ENCODE data around the gene ETFBKMT. TPM values are rescaled to one million over a fixed set of nuclear protein-coding genes. Genes with fewer than 3 reads are reported as not detected.
A peak's percentile ranks its signal among the peaks of the same experiment; 100 is the strongest.

Gene ETFBKMT, protein sequence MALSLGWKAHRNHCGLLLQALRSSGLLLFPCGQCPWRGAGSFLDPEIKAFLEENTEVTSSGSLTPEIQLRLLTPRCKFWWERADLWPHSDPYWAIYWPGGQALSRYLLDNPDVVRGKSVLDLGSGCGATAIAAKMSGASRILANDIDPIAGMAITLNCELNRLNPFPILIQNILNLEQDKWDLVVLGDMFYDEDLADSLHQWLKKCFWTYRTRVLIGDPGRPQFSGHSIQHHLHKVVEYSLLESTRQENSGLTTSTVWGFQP
- 0.62 and 0.69 TPM in 2 replicates for total RNA-seq

DNA sequence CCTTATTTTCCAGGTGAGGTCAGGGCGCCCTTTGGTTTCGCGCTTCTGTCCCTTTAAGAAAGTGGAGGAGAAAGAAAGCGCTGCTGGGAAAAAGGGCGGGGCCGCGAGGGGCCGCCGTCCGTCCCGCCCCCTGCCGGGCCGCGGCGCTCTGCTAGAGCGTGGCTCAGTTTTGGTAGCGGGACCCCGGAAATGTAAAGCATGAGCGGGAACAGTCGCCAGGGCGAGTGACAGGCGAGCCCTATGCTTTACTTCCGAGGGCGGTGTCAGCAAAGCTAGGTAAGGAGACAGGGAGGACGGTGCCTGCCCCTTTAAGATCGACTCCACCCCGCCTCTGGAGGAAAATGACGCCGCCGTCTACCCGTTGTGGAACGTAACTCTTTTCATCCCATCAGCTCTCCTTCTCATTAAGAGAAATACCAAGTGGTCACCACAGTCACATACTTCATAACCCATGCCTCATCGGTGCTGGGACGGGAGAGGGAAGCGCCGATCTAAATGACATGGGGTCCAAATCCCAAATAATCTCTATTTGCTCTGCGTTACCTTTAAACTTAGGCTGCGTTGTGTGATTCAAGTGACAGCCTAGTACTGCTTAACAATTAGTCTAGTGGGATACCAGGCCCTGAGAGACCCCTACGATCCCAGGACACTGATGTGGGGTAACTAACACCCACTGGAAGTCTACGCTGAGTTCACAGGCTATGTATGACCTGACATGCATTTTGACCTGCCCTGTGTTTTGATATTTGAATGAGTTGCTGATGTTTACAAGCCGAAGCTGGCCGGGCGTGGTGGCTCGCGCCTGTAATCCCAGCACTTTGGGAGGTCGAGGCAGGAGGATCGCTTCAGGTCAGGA lies at the start of gene ETFBKMT:
ETFBKMT (plus strand) TSS at position 602 of the 856 bp plus-strand sequence. CDS start 2,266 bp downstream, outside the sequence.
- peak; percentile 95 for DNase-seq (ENCODE audit: low spot score)
- Mint-ChIP-seq H3K27ac (peak within 1 kb of the TSS; percentile 97), H3K4me1 (ENCODE audit: low read depth) (peaks cover 11% of the 10 kb centered on the region), H3K36me3 (ENCODE audit: low read depth) (no peaks in the 10 kb centered on the region), H3K9me3 (no peaks in the 10 kb centered on the region), H3K4me3 (peak within 1 kb of the TSS; percentile 94), H3K27me3 (ENCODE audit: insufficient read depth) (no peaks in the 10 kb centered on the region)
- intact Hi-C loops (cut with micrococcal nuclease) = loop anchor here (1.0 to 10.0 kb wide), 12 partner anchors 70 to 1096 kb away; partner anchors contain the start of genes AMN1, BICD1, DDX11 and DNM1L

DNA sequence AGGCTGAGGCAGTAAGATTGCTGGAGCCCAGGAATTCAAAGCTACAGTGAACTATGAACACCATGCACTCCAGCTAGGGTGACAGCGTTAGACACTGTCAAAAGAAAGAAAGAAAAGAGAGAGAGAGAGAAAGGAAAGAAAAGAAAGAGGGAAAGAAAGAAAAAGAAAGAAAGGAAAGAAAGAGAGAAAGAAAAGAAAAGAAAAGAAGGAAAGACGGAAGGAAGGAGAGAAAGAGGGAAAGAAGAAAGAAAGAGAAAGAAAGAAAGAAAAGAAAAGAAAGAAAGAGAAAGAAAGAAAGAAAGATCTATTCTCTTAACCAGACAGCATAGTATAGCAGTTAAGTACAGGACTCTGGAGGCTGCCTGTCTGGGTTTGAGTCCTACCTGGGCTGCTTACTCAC lies 46.7 kb upstream of the ETFBKMT start:
- peaks cover 5% of the 10 kb centered on the region for H3K9me3 Mint-ChIP-seq
- no peaks in the 10 kb centered on the region for H3K4me1 Mint-ChIP-seq (ENCODE audit: low read depth)
- no peaks in the 10 kb centered on the region for H3K36me3 Mint-ChIP-seq (ENCODE audit: low read depth)
- no peak overlapping the region for H3K4me3 Mint-ChIP-seq
- no peak for DNase-seq (ENCODE audit: low spot score)
- H3K27ac Mint-ChIP-seq = no peak overlapping the region
- intact Hi-C loops (cut with micrococcal nuclease) = no loop called here
- peaks cover 3% of the 10 kb centered on the region for H3K27me3 Mint-ChIP-seq (ENCODE audit: insufficient read depth)

DNA sequence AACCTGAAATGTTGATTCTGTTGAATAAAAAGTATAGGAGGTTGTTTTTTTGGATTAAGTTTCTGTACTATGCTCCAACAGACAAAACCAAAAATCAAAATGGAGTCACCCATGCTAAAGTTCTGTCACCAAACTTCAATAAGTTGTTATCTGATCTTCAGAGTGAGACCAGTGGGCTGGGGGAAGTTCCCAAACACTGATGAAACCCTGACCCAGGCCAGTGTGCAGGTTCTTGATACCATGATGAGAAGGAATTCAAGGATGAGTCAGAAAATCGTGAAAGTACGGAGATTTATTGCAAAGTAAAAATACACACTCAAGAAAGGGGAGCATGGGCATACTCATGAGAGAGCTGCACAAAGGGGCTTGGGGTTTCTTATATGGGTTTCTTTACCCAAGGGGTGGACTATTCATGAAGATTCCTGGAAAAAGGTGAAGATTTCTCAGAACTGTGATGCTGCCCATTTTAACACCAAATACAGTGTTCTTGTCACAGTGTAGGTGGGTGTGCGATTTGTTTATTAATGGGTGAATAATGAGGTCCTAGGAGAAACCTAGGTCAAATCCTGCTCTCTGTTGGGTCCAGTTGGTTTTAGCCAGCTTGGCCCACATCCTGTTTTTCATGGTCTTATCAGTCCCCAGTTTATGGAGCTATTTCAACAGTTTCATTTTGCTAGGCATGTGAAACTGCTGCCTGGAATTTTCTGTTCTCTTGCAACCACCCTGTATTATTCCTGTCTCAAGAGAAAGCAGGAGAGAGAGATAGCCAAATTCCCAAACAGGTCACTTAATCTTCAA lies 41.1 kb upstream of the ETFBKMT start:
- Mint-ChIP-seq H3K9me3 (no peaks in the 10 kb centered on the region), H3K27ac (no peak overlapping the region), H3K27me3 (ENCODE audit: insufficient read depth) (peaks cover 6% of the 10 kb centered on the region), H3K4me3 (no peak overlapping the region), H3K4me1 (ENCODE audit: low read depth) (no peaks in the 10 kb centered on the region), H3K36me3 (ENCODE audit: low read depth) (no peaks in the 10 kb centered on the region)
- intact Hi-C loops (cut with micrococcal nuclease) = no loop called here
- DNase-seq (ENCODE audit: low spot score) = no peak

DNA sequence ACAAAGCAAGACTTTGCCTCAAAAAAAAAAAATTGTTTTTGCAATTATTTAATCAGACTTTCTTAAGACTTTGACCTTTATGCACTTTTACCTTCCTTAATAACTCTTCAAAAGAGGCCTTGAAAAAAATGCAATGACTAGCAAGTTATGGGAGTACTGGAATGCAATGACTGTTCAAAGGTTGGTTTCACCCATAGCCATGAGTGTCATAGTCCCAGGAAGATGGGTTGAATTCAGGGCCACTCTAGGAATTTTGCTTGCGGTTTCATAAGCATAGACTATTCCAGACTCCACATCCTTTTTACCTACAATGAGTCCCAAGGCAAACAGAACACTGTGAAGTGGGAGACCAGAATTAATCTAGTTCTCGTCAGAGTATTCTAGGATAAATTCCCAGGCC lies 39.2 kb upstream of the ETFBKMT start:
- DNase-seq (ENCODE audit: low spot score) = no peak
- no peaks in the 10 kb centered on the region for H3K4me1 Mint-ChIP-seq (ENCODE audit: low read depth)
- no peak overlapping the region for H3K27ac Mint-ChIP-seq
- H3K9me3 Mint-ChIP-seq = no peaks in the 10 kb centered on the region
- H3K36me3 Mint-ChIP-seq (ENCODE audit: low read depth) = no peaks in the 10 kb centered on the region
- intact Hi-C loops (cut with micrococcal nuclease) = no loop called here
- no peak overlapping the region for H3K4me3 Mint-ChIP-seq
- H3K27me3 Mint-ChIP-seq (ENCODE audit: insufficient read depth) = peaks cover 7% of the 10 kb centered on the region

DNA sequence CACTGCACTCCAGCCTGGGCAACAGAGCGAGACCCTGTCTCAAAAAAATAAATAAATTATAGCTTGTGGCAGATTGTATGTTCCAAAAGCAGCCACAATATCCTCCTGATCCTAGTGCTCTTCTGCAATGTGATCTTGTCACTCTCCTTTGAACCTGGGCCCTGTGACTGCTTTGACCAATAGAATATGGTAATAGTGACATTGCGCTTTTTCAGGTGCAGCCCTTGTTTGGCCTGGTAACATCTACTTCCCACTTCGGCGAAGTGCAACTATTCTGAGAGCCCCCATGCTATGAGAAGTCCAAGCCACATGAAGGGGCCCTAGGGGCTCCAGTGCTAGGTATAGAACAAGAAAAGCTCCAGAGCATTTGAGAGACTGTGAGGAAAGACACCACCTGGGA lies 37.5 kb upstream of the ETFBKMT start:
- Mint-ChIP-seq H3K4me3 (no peak overlapping the region), H3K27me3 (ENCODE audit: insufficient read depth) (peaks cover 7% of the 10 kb centered on the region), H3K4me1 (ENCODE audit: low read depth) (no peaks in the 10 kb centered on the region), H3K27ac (no peak overlapping the region), H3K36me3 (ENCODE audit: low read depth) (no peaks in the 10 kb centered on the region), H3K9me3 (no peaks in the 10 kb centered on the region)
- intact Hi-C loops (cut with micrococcal nuclease) = no loop called here
- DNase-seq (ENCODE audit: low spot score) = no peak

DNA sequence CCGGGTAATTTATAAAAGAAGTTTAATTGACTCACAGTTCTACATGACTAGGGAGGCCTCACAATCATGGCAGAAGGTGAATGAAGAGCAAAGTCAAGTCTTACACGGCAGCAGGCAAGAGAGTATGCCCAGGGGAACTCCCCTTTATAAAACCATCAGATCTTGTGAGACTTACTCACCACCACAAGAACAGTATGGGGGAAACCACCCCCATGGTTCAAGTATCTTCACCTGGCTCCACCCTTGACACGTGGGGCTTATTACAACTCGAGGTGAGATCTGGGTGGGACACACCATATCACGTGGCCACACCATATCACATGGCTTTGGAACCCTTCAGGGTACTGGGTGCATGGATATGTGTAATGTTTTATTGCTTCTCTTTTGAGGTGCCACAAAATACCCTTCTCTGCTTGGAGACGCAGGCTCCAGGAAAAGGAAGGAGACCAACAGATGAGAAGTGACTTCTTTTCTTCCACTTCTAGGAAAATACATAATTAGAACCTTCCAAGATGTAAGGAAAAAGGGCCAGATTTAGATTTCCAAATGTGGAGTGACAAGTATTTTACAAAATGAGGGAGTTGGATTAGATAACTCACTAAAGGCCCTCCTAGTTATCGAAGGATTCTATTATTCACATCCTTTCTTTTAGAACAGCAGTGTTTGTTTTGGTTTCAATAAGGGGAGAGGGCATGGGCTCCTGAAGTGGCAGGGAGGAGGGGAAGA lies 33.1 kb upstream of the ETFBKMT start:
- intact Hi-C loops (cut with micrococcal nuclease) = no loop called here
- no peak overlapping the region for H3K4me3 Mint-ChIP-seq
- no peaks in the 10 kb centered on the region for H3K36me3 Mint-ChIP-seq (ENCODE audit: low read depth)
- H3K4me1 Mint-ChIP-seq (ENCODE audit: low read depth) = no peaks in the 10 kb centered on the region
- no peaks in the 10 kb centered on the region for H3K9me3 Mint-ChIP-seq
- no peak for DNase-seq (ENCODE audit: low spot score)
- H3K27me3 Mint-ChIP-seq (ENCODE audit: insufficient read depth) = peaks cover 4% of the 10 kb centered on the region
- no peak overlapping the region for H3K27ac Mint-ChIP-seq

DNA sequence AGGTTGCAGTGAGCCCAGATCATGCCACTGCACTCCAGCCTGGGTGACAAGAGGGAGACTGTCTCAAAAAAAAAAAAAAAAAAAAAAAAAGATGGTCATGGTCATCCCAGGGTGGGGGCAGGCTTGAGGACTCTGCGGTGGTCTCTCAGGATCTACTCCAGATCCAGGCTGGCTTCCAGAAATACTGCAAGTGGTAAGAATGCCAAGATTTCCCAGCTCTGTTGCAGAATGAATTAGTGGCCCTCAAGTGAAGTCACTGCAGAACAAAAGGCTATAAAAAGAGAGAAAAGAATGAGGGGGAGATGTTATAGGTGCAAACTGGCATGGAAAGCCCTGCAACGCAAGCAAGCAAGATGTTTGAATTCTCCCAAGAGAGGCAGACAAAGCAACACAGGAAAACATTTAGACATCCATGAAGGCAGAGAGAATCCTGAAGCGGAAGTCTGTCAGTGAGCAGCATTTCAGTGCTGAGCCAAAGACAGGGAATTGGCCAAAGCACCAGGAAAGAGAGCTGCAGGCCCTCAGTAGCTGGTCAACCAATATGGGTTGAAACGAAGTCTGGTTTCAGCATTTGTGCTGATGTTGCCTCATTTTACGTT lies 31.9 kb upstream of the ETFBKMT start:
- no peak for DNase-seq (ENCODE audit: low spot score)
- Mint-ChIP-seq H3K4me3 (no peak overlapping the region), H3K27me3 (ENCODE audit: insufficient read depth) (peaks cover 4% of the 10 kb centered on the region), H3K27ac (no peak overlapping the region), H3K36me3 (ENCODE audit: low read depth) (no peaks in the 10 kb centered on the region), H3K4me1 (ENCODE audit: low read depth) (no peaks in the 10 kb centered on the region), H3K9me3 (no peaks in the 10 kb centered on the region)
- intact Hi-C loops (cut with micrococcal nuclease) = no loop called here

DNA sequence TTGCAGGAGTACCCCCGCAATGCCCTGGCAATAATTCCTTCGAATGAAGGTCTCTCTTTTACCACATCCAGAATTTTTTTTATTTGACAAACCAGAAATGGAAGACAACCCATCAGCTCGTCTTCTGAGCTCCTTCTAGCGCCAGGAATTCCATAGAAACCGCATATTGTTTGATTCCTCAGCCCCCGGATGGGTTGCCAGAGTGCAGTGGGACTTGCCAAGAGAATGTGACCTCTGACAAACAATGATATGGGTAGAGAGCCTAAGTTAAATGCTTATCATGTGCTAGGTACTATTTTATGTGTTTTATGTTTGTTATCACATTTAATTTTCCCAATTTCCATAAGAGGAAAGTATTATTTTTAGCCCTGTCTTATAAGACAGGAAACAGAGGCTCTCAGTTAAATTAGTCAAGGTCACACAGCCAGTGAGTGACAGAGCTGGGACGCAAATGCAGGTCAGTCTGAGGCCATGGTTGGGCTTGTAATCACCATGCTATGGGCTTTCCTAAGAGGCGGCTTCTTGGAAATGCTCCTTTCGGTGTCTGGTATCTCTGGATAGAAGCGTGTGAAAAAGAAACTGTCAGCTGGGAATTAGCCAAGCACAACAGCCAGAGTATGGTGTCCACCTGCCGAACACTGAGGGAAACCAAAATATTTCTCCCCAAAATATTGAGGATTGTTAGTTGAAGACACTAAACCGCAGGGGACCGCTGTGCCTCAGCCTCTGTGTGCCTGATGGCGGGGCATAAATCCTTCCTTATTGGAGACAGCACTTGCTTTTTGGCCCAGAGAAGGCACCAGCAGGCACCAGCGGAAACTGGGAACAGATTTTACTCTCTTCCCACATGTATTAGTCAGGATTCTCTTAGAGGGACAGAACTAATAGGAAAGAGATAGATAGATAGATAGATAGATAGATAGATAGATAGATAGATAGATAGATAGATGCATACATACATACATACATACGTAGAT lies 29.4 kb upstream of the ETFBKMT start:
- Mint-ChIP-seq H3K27ac (no peak overlapping the region), H3K9me3 (no peaks in the 10 kb centered on the region), H3K4me3 (no peak overlapping the region), H3K27me3 (ENCODE audit: insufficient read depth) (peaks cover 2% of the 10 kb centered on the region), H3K4me1 (ENCODE audit: low read depth) (no peaks in the 10 kb centered on the region), H3K36me3 (ENCODE audit: low read depth) (no peaks in the 10 kb centered on the region)
- intact Hi-C loops (cut with micrococcal nuclease) = no loop called here
- DNase-seq (ENCODE audit: low spot score) = no peak

DNA sequence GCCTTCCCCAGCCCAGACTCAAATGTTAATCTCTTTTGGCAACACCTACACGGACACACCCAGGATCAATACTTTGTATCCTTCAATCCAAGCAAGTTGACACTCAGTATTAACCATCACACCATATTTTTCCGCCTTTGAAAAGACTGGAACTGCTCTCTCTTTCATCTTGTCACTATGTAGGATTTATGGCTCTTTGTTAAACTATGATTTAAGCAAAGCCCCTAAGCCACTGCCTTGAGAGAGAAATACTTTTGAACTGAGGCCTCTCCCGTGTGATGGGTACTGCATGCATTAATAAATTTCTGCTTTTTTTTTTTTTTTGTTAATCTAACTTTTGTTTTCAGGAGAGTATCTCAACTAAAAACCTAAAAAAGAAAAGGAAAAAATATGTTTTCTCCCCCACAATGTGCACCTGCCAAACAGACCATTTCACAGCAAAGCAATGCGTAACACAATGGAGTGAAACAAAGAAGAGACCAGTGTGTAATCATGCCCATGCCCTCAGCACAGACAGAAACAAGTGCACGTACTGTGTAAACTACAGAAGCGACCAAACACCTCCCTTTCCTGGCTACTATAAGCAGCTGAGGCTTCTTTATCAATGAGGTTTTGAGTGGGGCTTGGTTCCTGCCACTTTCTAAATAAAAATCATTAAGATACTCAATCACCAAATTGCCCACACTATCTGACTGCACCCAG lies 28.3 kb upstream of the ETFBKMT start:
- no peak overlapping the region for H3K4me3 Mint-ChIP-seq
- DNase-seq (ENCODE audit: low spot score) = no peak
- no peaks in the 10 kb centered on the region for H3K9me3 Mint-ChIP-seq
- intact Hi-C loops (cut with micrococcal nuclease) = no loop called here
- no peak overlapping the region for H3K27ac Mint-ChIP-seq
- peaks cover 4% of the 10 kb centered on the region for H3K27me3 Mint-ChIP-seq (ENCODE audit: insufficient read depth)
- no peaks in the 10 kb centered on the region for H3K36me3 Mint-ChIP-seq (ENCODE audit: low read depth)
- H3K4me1 Mint-ChIP-seq (ENCODE audit: low read depth) = no peaks in the 10 kb centered on the region

DNA sequence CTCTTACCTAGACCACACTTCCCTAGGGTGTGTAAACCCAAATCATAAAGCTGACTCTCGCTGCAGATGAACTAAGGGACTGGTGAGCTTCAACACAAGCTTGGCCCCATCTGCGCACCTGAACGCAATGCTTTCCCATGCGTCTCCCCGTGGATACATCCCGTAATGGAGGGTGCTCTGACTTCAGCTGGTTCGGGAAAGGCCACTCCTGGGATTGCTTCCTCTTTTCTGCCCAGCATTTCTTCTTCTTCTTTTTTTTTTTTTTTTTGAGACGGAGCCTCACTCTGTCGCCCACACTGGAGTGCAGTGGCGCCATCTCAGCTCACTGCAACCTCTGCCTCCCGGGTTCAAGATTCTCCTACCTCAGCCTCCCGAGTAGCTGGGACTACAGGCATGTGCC lies 27.7 kb upstream of the ETFBKMT start:
- H3K27ac Mint-ChIP-seq = no peak overlapping the region
- peaks cover 4% of the 10 kb centered on the region for H3K27me3 Mint-ChIP-seq (ENCODE audit: insufficient read depth)
- no peaks in the 10 kb centered on the region for H3K36me3 Mint-ChIP-seq (ENCODE audit: low read depth)
- H3K4me1 Mint-ChIP-seq (ENCODE audit: low read depth) = no peaks in the 10 kb centered on the region
- H3K9me3 Mint-ChIP-seq = no peaks in the 10 kb centered on the region
- no peak overlapping the region for H3K4me3 Mint-ChIP-seq
- DNase-seq (ENCODE audit: low spot score) = no peak
- intact Hi-C loops (cut with micrococcal nuclease) = no loop called here

DNA sequence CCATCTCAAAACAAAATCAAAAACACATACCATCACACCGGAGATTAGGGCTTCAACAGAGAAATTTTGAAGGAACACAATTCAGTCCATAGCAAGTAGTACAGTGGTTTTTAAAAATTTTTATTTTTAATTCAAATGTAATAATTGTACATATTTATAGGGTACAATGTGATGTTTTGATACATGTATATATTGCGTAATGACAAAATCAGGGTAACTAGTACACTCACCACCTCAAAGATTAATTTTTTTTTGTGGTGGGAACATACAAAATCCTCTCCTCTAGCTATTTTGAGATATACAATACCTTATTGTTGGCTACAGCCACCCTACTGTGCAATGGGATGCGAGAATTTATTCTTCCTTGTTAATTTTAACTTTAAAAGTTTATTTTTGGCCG lies 26.0 kb upstream of the ETFBKMT start:
- no peak overlapping the region for H3K4me3 Mint-ChIP-seq
- no peaks in the 10 kb centered on the region for H3K36me3 Mint-ChIP-seq (ENCODE audit: low read depth)
- DNase-seq (ENCODE audit: low spot score) = no peak
- H3K4me1 Mint-ChIP-seq (ENCODE audit: low read depth) = no peaks in the 10 kb centered on the region
- no peak overlapping the region for H3K27ac Mint-ChIP-seq
- intact Hi-C loops (cut with micrococcal nuclease) = no loop called here
- no peaks in the 10 kb centered on the region for H3K9me3 Mint-ChIP-seq
- H3K27me3 Mint-ChIP-seq (ENCODE audit: insufficient read depth) = peaks cover 4% of the 10 kb centered on the region

All from activated T-helper 1 cell treated with anti-CD3 and anti-CD28 coated beads, Interleukin-12 subunit alpha, Interleukin-12 subunit beta, Interleukin-2, Interleukin-4 antibody, amounts not matched to agents 30 ng/mL and 10 ng/mL and 1 ng/mL, durations not matched to agents 14 hours and 24 hours and 36 hours (primary cell).